GM19452 (cell line): ENCODE data around the gene DSG4.
A peak's percentile ranks its signal among the peaks of the same experiment; 100 is the strongest.

Experiments
- ATAC-seq: cut with Tn5 transposase; IDR thresholded peaks from one replicate; pipeline ENCODE4 v1.9.1; 2021; ENCODE audit not compliant: unreplicated experiment

Gene DSG4

GRCh38 chr18:31403409-31403808, 26.8 kb downstream of the DSG4 start:
- ATAC-seq = no peak

GRCh38 chr18:31407649-31408048, 31.1 kb downstream of the DSG4 start:
- ATAC-seq = no peak

GRCh38 chr18:31409276-31409675, 32.7 kb downstream of the DSG4 start:
- no peak for ATAC-seq

- no peak for ATAC-seq
These were observed 34.3 kb downstream of the DSG4 start for GRCh38 chr18:31410716-31411483.

- no peak for ATAC-seq
These were observed 36.6 kb downstream of the DSG4 start for GRCh38 chr18:31413137-31413536.

- no peak for ATAC-seq
These were observed 41.3 kb downstream of the DSG4 start for GRCh38 chr18:31417850-31418249.

GRCh38 chr18:31419457-31419932, 42.9 kb downstream of the DSG4 start:
- no peak for ATAC-seq

GRCh38 chr18:31420032-31420431, 43.5 kb downstream of the DSG4 start:
- ATAC-seq = no peak

- ATAC-seq = no peak
These were observed 43.9 kb downstream of the DSG4 start for GRCh38 chr18:31420524-31420923.

GRCh38 chr18:31424383-31424988, 47.9 kb downstream of the DSG4 start:
- peak; percentile 72 for ATAC-seq

- ATAC-seq = no peak
These were observed 49.4 kb downstream of the DSG4 start for GRCh38 chr18:31426021-31426420.

GRCh38 chr18:31426871-31427406, 50.4 kb downstream of the DSG4 start:
- no peak for ATAC-seq

GRCh38 chr18:31428211-31428610, 51.6 kb downstream of the DSG4 start:
- ATAC-seq = no peak

- no peak for ATAC-seq
These were observed 53.0 kb downstream of the DSG4 start for GRCh38 chr18:31429623-31430022.

GRCh38 chr18:31430072-31430471, 53.5 kb downstream of the DSG4 start:
- no peak for ATAC-seq

GRCh38 chr18:31430554-31430953, 54.0 kb downstream of the DSG4 start:
- no peak for ATAC-seq

GRCh38 chr18:31432316-31432715, 55.7 kb downstream of the DSG4 start:
- no peak for ATAC-seq

GRCh38 chr18:31436825-31437224, 60.2 kb downstream of the DSG4 start:
- ATAC-seq = no peak

- ATAC-seq = peak; percentile 64
These were observed 61.8 kb downstream of the DSG4 start for GRCh38 chr18:31438402-31438801.

GRCh38 chr18:31439807-31440325, 63.3 kb downstream of the DSG4 start:
- ATAC-seq = no peak

GRCh38 chr18:31440787-31441186, 64.2 kb downstream of the DSG4 start:
- no peak for ATAC-seq

- no peak for ATAC-seq
These were observed 64.9 kb downstream of the DSG4 start for GRCh38 chr18:31441493-31441892.
